Ovary (tissue), 3 donors: Measurements from ENCODE around the gene ZNF296.

Experiments used
- EP300 ChIP-seq: sonication (generic); formaldehyde crosslinking; IDR thresholded peaks from one replicate; pipeline ENCODE4 v1.6.1; 2017; ENCODE audit warnings: antibody characterized with exemption
- POLR2A ChIP-seq: fragments of 450-650 bp; IDR thresholded peaks from one replicate; pipeline ENCODE4 v1.6.1; 2017; ENCODE audit warnings: antibody characterized with exemption, mild to moderate bottlenecking, moderate library complexity
- TF ChIP-seq, protein P1 (sequence below), 3 donors: fragments of 450-650 bp in 2 of 3; fragments of 200-600 bp in 1 of 3; IDR thresholded peaks; one replicate each; pipeline versions ENCODE4 v1.5.1 to v1.8.0; 2016 to 2022; ENCODE audit warnings: antibody characterized with exemption in 3 of 3, mild to moderate bottlenecking in 1 of 3
- donor health status: DM: no; HTN: no; CAD: no.

DNA sequence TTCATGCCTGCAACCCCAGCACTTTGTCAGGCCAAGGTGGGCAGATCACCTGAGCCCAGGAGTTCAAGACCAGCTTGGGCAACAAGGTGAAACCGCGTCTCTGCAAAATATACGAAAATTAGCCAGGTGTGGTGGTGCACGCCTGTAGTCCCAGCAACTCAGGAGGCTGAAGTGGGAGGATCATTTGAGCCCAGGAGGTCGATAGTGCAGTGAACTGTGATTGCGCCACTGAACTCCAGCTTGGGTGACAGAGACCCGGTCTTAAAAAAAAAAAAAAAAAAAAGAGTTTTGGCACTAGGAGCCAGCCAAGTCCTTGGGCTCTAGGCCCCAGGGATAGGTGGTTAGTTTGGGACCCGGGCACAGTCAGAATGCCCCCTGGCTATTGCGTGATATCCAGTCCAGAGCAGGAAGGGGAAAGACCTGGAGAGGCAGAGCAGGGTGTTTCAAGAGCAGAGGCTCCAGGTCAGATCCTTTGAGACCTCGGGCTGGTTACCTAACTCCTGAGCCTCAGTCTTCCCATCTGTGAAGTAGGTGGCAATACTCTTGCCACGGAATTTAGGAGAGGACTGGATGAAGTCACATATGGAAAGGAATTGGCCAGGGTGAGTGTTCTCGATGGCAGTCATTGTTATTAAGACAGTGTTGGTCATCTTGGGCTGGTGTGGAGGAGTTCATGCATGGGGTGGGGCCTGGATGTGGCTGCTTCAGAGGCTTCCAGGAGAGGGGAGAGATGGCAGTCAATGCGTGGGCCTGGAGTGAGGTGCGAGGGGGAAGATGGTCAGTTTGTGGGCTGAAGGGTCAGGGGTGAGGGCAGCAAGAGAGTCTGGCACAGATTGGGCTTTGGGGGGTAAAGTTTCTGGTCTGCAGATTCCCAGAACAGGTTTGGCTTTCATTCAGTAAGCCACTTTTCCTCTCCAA, 19.5 kb upstream of the ZNF296 start:
- TF ChIP-seq POLR2A (no peak), EP300 (no peak)
- TF ChIP-seq, protein P1, sequence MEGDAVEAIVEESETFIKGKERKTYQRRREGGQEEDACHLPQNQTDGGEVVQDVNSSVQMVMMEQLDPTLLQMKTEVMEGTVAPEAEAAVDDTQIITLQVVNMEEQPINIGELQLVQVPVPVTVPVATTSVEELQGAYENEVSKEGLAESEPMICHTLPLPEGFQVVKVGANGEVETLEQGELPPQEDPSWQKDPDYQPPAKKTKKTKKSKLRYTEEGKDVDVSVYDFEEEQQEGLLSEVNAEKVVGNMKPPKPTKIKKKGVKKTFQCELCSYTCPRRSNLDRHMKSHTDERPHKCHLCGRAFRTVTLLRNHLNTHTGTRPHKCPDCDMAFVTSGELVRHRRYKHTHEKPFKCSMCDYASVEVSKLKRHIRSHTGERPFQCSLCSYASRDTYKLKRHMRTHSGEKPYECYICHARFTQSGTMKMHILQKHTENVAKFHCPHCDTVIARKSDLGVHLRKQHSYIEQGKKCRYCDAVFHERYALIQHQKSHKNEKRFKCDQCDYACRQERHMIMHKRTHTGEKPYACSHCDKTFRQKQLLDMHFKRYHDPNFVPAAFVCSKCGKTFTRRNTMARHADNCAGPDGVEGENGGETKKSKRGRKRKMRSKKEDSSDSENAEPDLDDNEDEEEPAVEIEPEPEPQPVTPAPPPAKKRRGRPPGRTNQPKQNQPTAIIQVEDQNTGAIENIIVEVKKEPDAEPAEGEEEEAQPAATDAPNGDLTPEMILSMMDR (IDR thresholded peaks at IDR 0.05): no peak
